ENCODE results near the gene CHI3L1.

Gene CHI3L1

GRCh38 chr1:203215573-203215972 lies 29.1 kb upstream of the CHI3L1 start:
- no peak for DNase-seq (ENCODE audit: extremely low read depth, low read depth)
- no peak overlapping the region for H3K4me3 ChIP-seq (replicated peaks; ENCODE audit: low read depth, low read length)
- TF ChIP-seq CTCF (IDR thresholded peaks at IDR 0.05; ENCODE audit: low read depth, low read length, missing control alignments) = no peak

GRCh38 chr1:203214871-203215270 lies 28.4 kb upstream of the CHI3L1 start:
- H3K4me3 ChIP-seq (replicated peaks; ENCODE audit: low read depth, low read length) = no peak overlapping the region
- DNase-seq (ENCODE audit: extremely low read depth, low read depth) = no peak
- no peak for TF ChIP-seq CTCF (IDR thresholded peaks at IDR 0.05; ENCODE audit: low read depth, low read length, missing control alignments)

GRCh38 chr1:203213126-203213525 lies 26.6 kb upstream of the CHI3L1 start:
- H3K4me3 ChIP-seq (replicated peaks; ENCODE audit: low read depth, low read length) = no peak overlapping the region
- no peak for DNase-seq (ENCODE audit: extremely low read depth, low read depth)
- no peak for TF ChIP-seq CTCF (IDR thresholded peaks at IDR 0.05; ENCODE audit: low read depth, low read length, missing control alignments)

GRCh38 chr1:203211812-203212211 lies 25.3 kb upstream of the CHI3L1 start:
- no peak for DNase-seq (ENCODE audit: extremely low read depth, low read depth)
- no peak for TF ChIP-seq CTCF (IDR thresholded peaks at IDR 0.05; ENCODE audit: low read depth, low read length, missing control alignments)
- no peak overlapping the region for H3K4me3 ChIP-seq (replicated peaks; ENCODE audit: low read depth, low read length)

- TF ChIP-seq CTCF (IDR thresholded peaks at IDR 0.05; ENCODE audit: low read depth, low read length, missing control alignments) = no peak
Measured at GRCh38 chr1:203210988-203211387, 24.5 kb upstream of the CHI3L1 start.

GRCh38 chr1:203210350-203210749 lies 23.8 kb upstream of the CHI3L1 start:
- TF ChIP-seq CTCF (IDR thresholded peaks at IDR 0.05; ENCODE audit: low read depth, low read length, missing control alignments) = no peak
- DNase-seq (ENCODE audit: extremely low read depth, low read depth) = no peak
- H3K4me3 ChIP-seq (replicated peaks; ENCODE audit: low read depth, low read length) = no peak overlapping the region

More at GRCh38 chr1:203210988-203211387, 24.5 kb upstream of the CHI3L1 start:
- H3K4me3 ChIP-seq (replicated peaks; ENCODE audit: low read depth, low read length) = no peak overlapping the region
- no peak for DNase-seq (ENCODE audit: extremely low read depth, low read depth)

- DNase-seq (ENCODE audit: extremely low read depth, low read depth) = no peak
- H3K4me3 ChIP-seq (replicated peaks; ENCODE audit: low read depth, low read length) = no peak overlapping the region
- TF ChIP-seq CTCF (IDR thresholded peaks at IDR 0.05; ENCODE audit: low read depth, low read length, missing control alignments) = no peak
Measured at GRCh38 chr1:203208181-203208580, 21.7 kb upstream of the CHI3L1 start.

Measured in HFF-Myc (cell line).